ENCODE data around the gene CASZ1. TPM values are rescaled to one million over a fixed set of nuclear protein-coding genes. Genes with fewer than 3 reads are reported as not detected.

CASZ1 gene
- total RNA-seq, 1 experiment from 2014 or later, result 0.58 TPM

GRCh38 chr1:10815858-10816195 lies 19.4 kb upstream of the CASZ1 start:
- Histone ChIP-seq H3K9me3 (replicated peaks) (no peaks in the 10 kb centered on the region), H3K27ac (no peak overlapping the region), H3K4me1 (replicated peaks) (no peaks in the 10 kb centered on the region), H3K4me3 (no peak overlapping the region), H3K27me3 (replicated peaks) (peaks cover 44% of the 10 kb centered on the region), H3K36me3 (no peaks in the 10 kb centered on the region)
- no peak for DNase-seq (ENCODE audit: low read depth in 1 of 2, low spot score in 2 of 2)

- peaks cover 46% of the 10 kb centered on the region for H3K27me3 ChIP-seq (replicated peaks)
These were observed 18.8 kb upstream of the CASZ1 start for GRCh38 chr1:10814976-10815857.

GRCh38 chr1:10814312-10814711 lies 17.9 kb upstream of the CASZ1 start:
- DNase-seq (ENCODE audit: low read depth in 1 of 2, low spot score in 2 of 2), result no peak
- Histone ChIP-seq H3K27ac (no peak overlapping the region), H3K27me3 (replicated peaks) (peaks cover 47% of the 10 kb centered on the region), H3K36me3 (no peaks in the 10 kb centered on the region), H3K4me3 (no peak overlapping the region), H3K4me1 (replicated peaks) (no peaks in the 10 kb centered on the region), H3K9me3 (replicated peaks) (no peaks in the 10 kb centered on the region)

More at GRCh38 chr1:10814976-10815857, 18.8 kb upstream of the CASZ1 start:
- Histone ChIP-seq H3K9me3 (replicated peaks) (no peaks in the 10 kb centered on the region), H3K27ac (no peak overlapping the region), H3K4me1 (replicated peaks) (no peaks in the 10 kb centered on the region), H3K36me3 (no peaks in the 10 kb centered on the region), H3K4me3 (no peak overlapping the region)
- DNase-seq (ENCODE audit: low read depth in 1 of 2, low spot score in 2 of 2), result no peak

- no peaks in the 10 kb centered on the region for H3K36me3 ChIP-seq
- H3K9me3 ChIP-seq (replicated peaks), result no peaks in the 10 kb centered on the region
- no peak overlapping the region for H3K27ac ChIP-seq
- no peaks in the 10 kb centered on the region for H3K4me1 ChIP-seq (replicated peaks)
- H3K27me3 ChIP-seq (replicated peaks), result peaks cover 47% of the 10 kb centered on the region
- no peak for DNase-seq (ENCODE audit: low read depth in 1 of 2, low spot score in 2 of 2)
- H3K4me3 ChIP-seq, result no peak overlapping the region
These were observed 17.4 kb upstream of the CASZ1 start for GRCh38 chr1:10813799-10814198.

GRCh38 chr1:10812387-10812915 lies 16.0 kb upstream of the CASZ1 start:
- DNase-seq (ENCODE audit: low read depth in 1 of 2, low spot score in 2 of 2), result no peak
- Histone ChIP-seq H3K4me3 (no peak overlapping the region), H3K4me1 (replicated peaks) (no peaks in the 10 kb centered on the region), H3K36me3 (no peaks in the 10 kb centered on the region), H3K27ac (no peak overlapping the region), H3K27me3 (replicated peaks) (peaks cover 52% of the 10 kb centered on the region), H3K9me3 (replicated peaks) (no peaks in the 10 kb centered on the region)

- Histone ChIP-seq H3K4me1 (replicated peaks) (no peaks in the 10 kb centered on the region), H3K27me3 (replicated peaks) (peaks cover 66% of the 10 kb centered on the region)
- DNase-seq (ENCODE audit: low read depth in 1 of 2, low spot score in 2 of 2), result no peak
These were observed 12.0 kb upstream of the CASZ1 start for GRCh38 chr1:10808441-10808840.

GRCh38 chr1:10806966-10807365 lies 10.5 kb upstream of the CASZ1 start:
- H3K9me3 ChIP-seq (replicated peaks), result no peaks in the 10 kb centered on the region
- DNase-seq (ENCODE audit: low read depth in 1 of 2, low spot score in 2 of 2), result no peak
- H3K4me1 ChIP-seq (replicated peaks), result no peaks in the 10 kb centered on the region
- H3K4me3 ChIP-seq, result no peak overlapping the region
- no peak overlapping the region for H3K27ac ChIP-seq
- H3K36me3 ChIP-seq, result no peaks in the 10 kb centered on the region
- peaks cover 77% of the 10 kb centered on the region for H3K27me3 ChIP-seq (replicated peaks)

More at GRCh38 chr1:10808441-10808840, 12.0 kb upstream of the CASZ1 start:
- H3K9me3 ChIP-seq (replicated peaks), result no peaks in the 10 kb centered on the region
- no peak overlapping the region for H3K4me3 ChIP-seq
- H3K36me3 ChIP-seq, result no peaks in the 10 kb centered on the region
- no peak overlapping the region for H3K27ac ChIP-seq

GRCh38 chr1:10803971-10804820 lies 7.8 kb upstream of the CASZ1 start:
- no peaks in the 10 kb centered on the region for H3K9me3 ChIP-seq (replicated peaks)
- no peak overlapping the region for H3K4me3 ChIP-seq
- peaks cover 79% of the 10 kb centered on the region for H3K27me3 ChIP-seq (replicated peaks)
- H3K36me3 ChIP-seq, result no peaks in the 10 kb centered on the region
- DNase-seq (ENCODE audit: low read depth in 1 of 2, low spot score in 2 of 2), result no peak
- no peaks in the 10 kb centered on the region for H3K4me1 ChIP-seq (replicated peaks)
- H3K27ac ChIP-seq, result no peak overlapping the region

- H3K27ac ChIP-seq, result no peak overlapping the region
- no peaks in the 10 kb centered on the region for H3K4me1 ChIP-seq (replicated peaks)
- no peak for DNase-seq (ENCODE audit: low read depth in 1 of 2, low spot score in 2 of 2)
- H3K4me3 ChIP-seq, result no peak overlapping the region
- H3K27me3 ChIP-seq (replicated peaks), result peaks cover 79% of the 10 kb centered on the region
- no peaks in the 10 kb centered on the region for H3K9me3 ChIP-seq (replicated peaks)
- no peaks in the 10 kb centered on the region for H3K36me3 ChIP-seq
These were observed 6.7 kb upstream of the CASZ1 start for GRCh38 chr1:10802944-10803715.

- Histone ChIP-seq H3K27me3 (replicated peaks) (peaks cover 88% of the 10 kb centered on the region), H3K27ac (no peak overlapping the region)
These were observed 4.3 kb upstream of the CASZ1 start for GRCh38 chr1:10800778-10801177.

GRCh38 chr1:10799726-10800125 lies 3.3 kb upstream of the CASZ1 start:
- Histone ChIP-seq H3K27me3 (replicated peaks) (peaks cover 95% of the 10 kb centered on the region), H3K9me3 (replicated peaks) (0 out of 2 replicates have a peak, but pooled peaks cover 3% of the 10 kb centered on the region), H3K4me1 (replicated peaks) (peaks cover 9% of the 10 kb centered on the region), H3K27ac (no peak overlapping the region), H3K4me3 (no peak overlapping the region), H3K36me3 (no peaks in the 10 kb centered on the region)
- no peak for DNase-seq (ENCODE audit: low read depth in 1 of 2, low spot score in 2 of 2)

More at GRCh38 chr1:10800778-10801177, 4.3 kb upstream of the CASZ1 start:
- 0 out of 2 replicates have a peak, but pooled peaks cover 3% of the 10 kb centered on the region for H3K9me3 ChIP-seq (replicated peaks)
- no peak for DNase-seq (ENCODE audit: low read depth in 1 of 2, low spot score in 2 of 2)
- H3K36me3 ChIP-seq, result no peaks in the 10 kb centered on the region
- H3K4me3 ChIP-seq, result no peak overlapping the region
- peaks cover 3% of the 10 kb centered on the region for H3K4me1 ChIP-seq (replicated peaks)

GRCh38 chr1:10795276-10796021 lies 997 bp downstream of the CASZ1 start:
- Histone ChIP-seq H3K9me3 (replicated peaks) (0 out of 2 replicates have a peak, but pooled peaks cover 3% of the 10 kb centered on the region), H3K4me3 (peak overlapping the region; percentile 27), H3K27me3 (replicated peaks) (peaks cover 91% of the 10 kb centered on the region), H3K4me1 (replicated peaks) (peaks cover 18% of the 10 kb centered on the region), H3K36me3 (no peaks in the 10 kb centered on the region), H3K27ac (no peak overlapping the region)
- peak in 1 of 2 experiments; percentile 35 for DNase-seq (ENCODE audit: low read depth in 1 of 2, low spot score in 2 of 2)

Measured in SJSA1 (cell line).